ENCODE measurements around the gene ZDHHC14.

Gene ZDHHC14

GRCh38 chr6:157685596-157686280 lies 304.7 kb downstream of the ZDHHC14 start:
- Histone ChIP-seq H3F3A (ENCODE audit: insufficient read depth) (no peaks in the 10 kb centered on the region), H3K79me2 (ENCODE audit: insufficient read depth, low read length) (no peaks in the 10 kb centered on the region), H3K27me3 (ENCODE audit: low read length) (no peaks in the 10 kb centered on the region), H3K9me2 (replicated peaks; ENCODE audit: insufficient read depth, low read length) (no peaks in the 10 kb centered on the region), H3K27ac (ENCODE audit: low read depth, low read length) (no peak overlapping the region), H4K20me1 (ENCODE audit: low read depth, low read length) (no peaks in the 10 kb centered on the region), H3K36me3 (ENCODE audit: low read length) (no peaks in the 10 kb centered on the region), H3K9ac (ENCODE audit: low read length) (no peak overlapping the region), H2AFZ (ENCODE audit: low read depth, low read length, severe bottlenecking) (no peak overlapping the region), H3K9me3 (ENCODE audit: insufficient read depth, low read length) (no peaks in the 10 kb centered on the region), H3K4me3 (ENCODE audit: insufficient read depth, low read length, poor library complexity, severe bottlenecking) (no peak overlapping the region), H3K4me2 (ENCODE audit: low read depth, low read length, poor library complexity, severe bottlenecking) (no peak overlapping the region)
- TF ChIP-seq EZH2phosphoT487 (conservative IDR thresholded peaks at IDR 0.05; ENCODE audit: low read length) (no peak), CTCF (IDR thresholded peaks at IDR 0.05; ENCODE audit: insufficient read depth, low read length, poor library complexity, severe bottlenecking) (no peak)

DNA sequence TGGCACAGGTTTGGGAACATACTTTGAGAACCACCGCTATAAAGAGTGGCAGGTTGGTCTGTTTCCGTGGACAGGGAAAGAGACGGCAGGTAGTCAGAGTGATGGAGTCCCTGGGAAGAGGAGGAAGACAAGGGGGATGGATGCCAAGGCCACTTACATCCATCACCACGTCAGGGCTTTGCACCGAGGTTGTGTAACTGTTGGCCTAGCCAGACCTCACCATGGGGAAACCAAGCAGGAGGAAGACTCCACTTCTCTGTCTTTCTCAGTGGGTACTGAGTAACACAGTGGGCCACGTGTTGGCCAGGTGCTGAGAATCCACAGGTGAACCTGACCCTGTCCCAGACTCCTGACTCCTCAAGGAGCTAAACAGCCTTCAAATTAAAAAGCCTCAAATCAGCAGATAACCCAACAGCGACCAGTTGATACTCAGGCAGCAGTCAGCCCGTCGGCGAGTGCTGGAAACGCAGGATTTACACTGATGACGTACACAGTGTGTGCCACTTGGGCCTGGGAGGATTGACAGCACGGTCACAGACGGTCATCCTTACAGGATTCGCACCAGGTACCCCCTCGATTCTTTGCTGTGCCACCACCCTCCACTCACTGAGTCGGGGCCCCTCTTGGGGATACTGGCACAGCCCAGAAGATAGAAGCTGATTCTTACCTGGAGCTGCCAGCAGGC lies 307.4 kb downstream of the ZDHHC14 start:
- Histone ChIP-seq H3K4me2 (ENCODE audit: low read depth, low read length, poor library complexity, severe bottlenecking) (no peak overlapping the region), H4K20me1 (ENCODE audit: low read depth, low read length) (no peaks in the 10 kb centered on the region), H3K27ac (ENCODE audit: low read depth, low read length) (no peak overlapping the region), H3K9ac (ENCODE audit: low read length) (no peak overlapping the region), H3K79me2 (ENCODE audit: insufficient read depth, low read length) (no peaks in the 10 kb centered on the region), H3K36me3 (ENCODE audit: low read length) (no peaks in the 10 kb centered on the region), H2AFZ (ENCODE audit: low read depth, low read length, severe bottlenecking) (no peak overlapping the region), H3K27me3 (ENCODE audit: low read length) (no peaks in the 10 kb centered on the region), H3K9me3 (ENCODE audit: insufficient read depth, low read length) (no peaks in the 10 kb centered on the region), H3K9me2 (replicated peaks; ENCODE audit: insufficient read depth, low read length) (no peaks in the 10 kb centered on the region), H3F3A (ENCODE audit: insufficient read depth) (no peaks in the 10 kb centered on the region), H3K4me3 (ENCODE audit: insufficient read depth, low read length, poor library complexity, severe bottlenecking) (no peak overlapping the region)
- TF ChIP-seq CTCF (IDR thresholded peaks at IDR 0.05; ENCODE audit: insufficient read depth, low read length, poor library complexity, severe bottlenecking) (no peak), EZH2phosphoT487 (conservative IDR thresholded peaks at IDR 0.05; ENCODE audit: low read length) (no peak)

- Histone ChIP-seq H3K9me2 (replicated peaks; ENCODE audit: insufficient read depth, low read length) (no peaks in the 10 kb centered on the region), H2AFZ (ENCODE audit: low read depth, low read length, severe bottlenecking) (no peak overlapping the region), H3F3A (ENCODE audit: insufficient read depth) (no peaks in the 10 kb centered on the region), H3K9me3 (ENCODE audit: insufficient read depth, low read length) (no peaks in the 10 kb centered on the region), H4K20me1 (ENCODE audit: low read depth, low read length) (no peaks in the 10 kb centered on the region), H3K36me3 (ENCODE audit: low read length) (no peaks in the 10 kb centered on the region), H3K27me3 (ENCODE audit: low read length) (no peaks in the 10 kb centered on the region), H3K9ac (ENCODE audit: low read length) (no peak overlapping the region), H3K79me2 (ENCODE audit: insufficient read depth, low read length) (no peaks in the 10 kb centered on the region), H3K27ac (ENCODE audit: low read depth, low read length) (no peak overlapping the region), H3K4me3 (ENCODE audit: insufficient read depth, low read length, poor library complexity, severe bottlenecking) (no peak overlapping the region), H3K4me2 (ENCODE audit: low read depth, low read length, poor library complexity, severe bottlenecking) (no peak overlapping the region)
- no peak for TF ChIP-seq EZH2phosphoT487 (conservative IDR thresholded peaks at IDR 0.05; ENCODE audit: low read length)
- no peak for TF ChIP-seq CTCF (IDR thresholded peaks at IDR 0.05; ENCODE audit: insufficient read depth, low read length, poor library complexity, severe bottlenecking)
Observed at GRCh38 chr6:157688960-157689599, 308.1 kb downstream of the ZDHHC14 start.
